Stimulated activated CD4-positive, alpha-beta T cell treated with anti-CD3 and anti-CD28 coated beads, TNF-alpha, amount 100 ng/mL, for 48 hours (primary cell): ENCODE measurements around the gene ZDHHC8.

ENCODE experiments used
- DNase-seq, 3 donors: peaks; one replicate each; pipeline ENCODE4 v3.0.0-alpha.2; 2020; ENCODE audit warnings: low read depth in 3 of 3

The ZDHHC8 gene

GRCh38 chr22:20194681-20195593 lies 63.3 kb downstream of the ZDHHC8 start:
- DNase-seq, result no peak

DNA sequence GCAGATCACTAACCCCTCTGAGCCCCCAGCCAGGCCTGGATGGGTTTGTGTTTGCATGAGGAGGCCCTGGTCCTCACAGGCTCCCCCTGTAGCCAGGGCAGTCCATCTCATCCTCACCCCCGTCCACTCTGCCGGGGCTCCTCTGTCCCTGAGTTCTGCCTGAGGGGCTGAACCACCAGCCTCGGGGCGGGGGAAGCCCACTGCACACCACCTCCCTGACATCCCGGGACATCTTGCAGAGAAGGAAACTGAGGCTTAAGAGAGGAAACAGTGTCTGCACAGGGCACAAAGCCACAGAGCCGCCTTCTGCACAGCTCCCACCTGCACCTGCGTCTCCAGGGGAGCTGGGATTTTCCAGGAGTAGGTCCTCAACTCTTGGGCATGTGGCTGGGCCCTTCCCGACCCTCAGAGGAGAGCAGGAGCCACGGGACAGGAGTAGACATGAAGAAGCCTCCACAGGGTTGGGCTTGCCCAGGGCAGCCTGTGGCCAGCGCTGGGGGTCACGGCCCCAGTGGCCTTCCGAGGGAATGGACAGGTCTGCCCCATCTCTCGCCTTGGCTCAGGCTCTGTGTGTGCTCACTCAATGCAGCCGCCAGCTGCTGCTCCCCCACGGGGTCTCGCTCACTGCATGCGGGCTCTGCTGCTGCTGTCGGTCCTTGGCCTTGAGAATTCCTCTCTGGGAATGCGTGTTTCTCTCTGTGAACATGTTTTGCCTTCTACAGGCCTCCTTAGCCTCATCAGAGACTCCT lies 64.7 kb downstream of the ZDHHC8 start:
- no peak for DNase-seq
